ENCODE results near the gene CTAGE4. TPM values are rescaled to one million over a fixed set of nuclear protein-coding genes. Genes with fewer than 3 reads are reported as not detected.
"Not testable (repeated sequence)": the region's sequence is repeated elsewhere in the genome, so short reads cannot be mapped to it uniquely, and the experiment has no call there.

CTAGE4 gene
- total RNA-seq, 2 experiments from 2014 or later = 1.4 to 1.8 TPM

DNA sequence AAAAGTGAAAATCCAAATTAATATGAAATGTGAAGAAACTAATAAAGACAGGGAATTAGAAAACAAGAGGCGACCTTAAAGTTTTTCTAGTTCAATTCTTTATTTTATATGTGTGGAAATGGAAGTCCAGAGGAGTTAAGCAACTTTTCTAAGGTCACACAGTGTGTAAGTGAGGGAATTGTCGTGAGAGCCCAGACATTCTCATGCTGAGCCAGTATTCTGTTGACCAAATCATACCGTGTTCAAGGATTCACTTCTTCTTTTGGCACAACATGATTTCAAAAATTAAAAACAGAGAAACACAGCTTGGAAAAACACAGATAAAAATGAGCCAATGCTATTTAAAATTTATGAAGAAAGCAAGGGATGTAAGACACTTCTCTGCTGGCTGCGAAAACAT lies 43.6 kb downstream of the CTAGE4 start:
- H3K27ac Mint-ChIP-seq, CTCF ChIA-PET: not testable (repeated sequence)

DNA sequence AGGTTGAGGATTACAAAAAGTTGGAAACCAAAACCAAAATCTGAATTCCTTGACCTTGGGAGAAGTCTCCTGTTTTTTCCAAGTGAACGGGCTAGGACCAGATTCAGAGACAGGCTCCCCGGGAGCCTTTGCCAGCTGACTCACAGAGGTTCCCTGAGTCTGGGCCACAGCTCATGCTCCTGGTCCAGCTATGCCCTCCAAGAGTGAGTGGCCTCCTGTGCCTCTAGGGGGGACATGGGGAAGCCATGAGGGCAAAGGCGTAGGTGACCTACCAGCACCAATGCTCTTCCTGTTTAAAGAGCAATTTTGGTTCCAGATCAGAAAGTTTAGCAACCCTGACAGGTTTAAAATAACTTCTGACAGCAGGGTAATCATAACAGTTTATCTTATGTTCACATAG lies 45.5 kb downstream of the CTAGE4 start:
- DNase-seq; H3K9me3 Mint-ChIP-seq; H3K36me3 Mint-ChIP-seq (ENCODE audit: low read depth); H3K4me3 Mint-ChIP-seq; POLR2A ChIA-PET; CTCF ChIA-PET; H3K27me3 Mint-ChIP-seq; H3K4me1 Mint-ChIP-seq; H3K27ac Mint-ChIP-seq: not testable (repeated sequence)

More for the DNA sequence above, 43.6 kb downstream of the CTAGE4 start:
- H3K27me3 Mint-ChIP-seq; H3K9me3 Mint-ChIP-seq; POLR2A ChIA-PET; H3K4me3 Mint-ChIP-seq; DNase-seq; H3K4me1 Mint-ChIP-seq; H3K36me3 Mint-ChIP-seq (ENCODE audit: low read depth): not testable (repeated sequence)

DNA sequence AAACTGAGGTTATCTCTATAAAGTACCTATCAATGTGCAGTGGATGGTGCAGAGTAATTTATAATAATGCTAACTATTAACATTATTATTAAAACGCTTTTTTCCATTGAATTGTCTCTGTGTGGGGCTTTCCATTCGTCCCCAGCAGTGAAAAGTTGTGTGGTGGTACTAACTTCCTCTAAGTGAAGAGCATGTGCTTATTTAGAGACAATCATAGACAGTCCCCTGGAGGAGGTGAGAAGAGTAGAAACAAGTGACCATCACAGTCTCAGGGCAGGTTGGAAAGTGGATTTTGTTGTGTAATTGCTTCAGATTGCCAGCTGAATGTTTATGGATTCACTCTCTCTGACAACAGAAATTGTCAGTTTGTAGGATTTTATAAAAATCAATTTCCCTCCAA lies 47.8 kb downstream of the CTAGE4 start:
- POLR2A ChIA-PET; H3K9me3 Mint-ChIP-seq; H3K36me3 Mint-ChIP-seq (ENCODE audit: low read depth); H3K4me1 Mint-ChIP-seq; H3K4me3 Mint-ChIP-seq; CTCF ChIA-PET; H3K27ac Mint-ChIP-seq; H3K27me3 Mint-ChIP-seq; DNase-seq: not testable (repeated sequence)

DNA sequence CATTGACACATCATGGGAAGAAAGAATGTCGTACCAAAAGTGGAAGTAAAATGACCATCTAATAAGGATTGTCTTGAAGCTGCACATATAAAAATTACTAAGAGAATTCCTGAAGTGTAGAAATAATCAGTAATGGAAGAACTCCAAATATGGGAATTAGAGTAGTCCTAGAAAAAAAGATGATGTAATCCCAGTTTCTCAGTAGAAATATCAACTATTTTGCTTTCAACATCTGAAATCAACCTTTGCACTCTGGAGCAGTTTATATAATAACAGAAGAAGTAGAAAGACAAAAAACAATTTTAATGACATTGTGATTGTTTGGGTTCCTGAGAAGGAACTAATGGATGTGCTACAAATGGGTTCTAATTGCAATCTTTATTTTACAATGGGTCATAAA lies 49.8 kb downstream of the CTAGE4 start:
- H3K27ac Mint-ChIP-seq; H3K9me3 Mint-ChIP-seq; H3K36me3 Mint-ChIP-seq (ENCODE audit: low read depth); H3K4me3 Mint-ChIP-seq; CTCF ChIA-PET; POLR2A ChIA-PET; H3K27me3 Mint-ChIP-seq; DNase-seq; H3K4me1 Mint-ChIP-seq: not testable (repeated sequence)

Other genes with a start within 250 kb of the CTAGE4 start
- not detected for gene OR2F2, start 248.2 kb upstream of the CTAGE4 start, total RNA-seq
- gene OR2F1, start 228.6 kb upstream of the CTAGE4 start, total RNA-seq = not detected
- not detected for gene OR6B1, start 183.1 kb upstream of the CTAGE4 start, total RNA-seq
- not detected for gene OR2A5, start 134.5 kb upstream of the CTAGE4 start, total RNA-seq
- not detected for gene OR2A25, start 113.7 kb upstream of the CTAGE4 start, total RNA-seq
- not detected for gene OR2A12, start 97.2 kb upstream of the CTAGE4 start, total RNA-seq
- not detected for gene OR2A2, start 73.9 kb upstream of the CTAGE4 start, total RNA-seq
- gene OR2A14, start 60.3 kb upstream of the CTAGE4 start, total RNA-seq = not detected
- 1 to 10 TPM; 4.2 TPM for gene ARHGEF35, start 12.4 kb downstream of the CTAGE4 start, total RNA-seq
- gene OR2A42, start 56.1 kb downstream of the CTAGE4 start, total RNA-seq = under 1 TPM in 1 of 2 experiments, not detected in 1; 0.04 TPM
- 1 to 10 TPM; 3.5 to 4.8 TPM for gene OR2A7, start 81.3 kb downstream of the CTAGE4 start, total RNA-seq
- 1 to 10 TPM in 1 of 2 experiments, under 1 TPM in 1; 0.97 to 1.6 TPM for gene CTAGE8, start 85.8 kb downstream of the CTAGE4 start, total RNA-seq
- under 1 TPM; 0.06 to 0.17 TPM for gene OR2A1, start 129.0 kb downstream of the CTAGE4 start, total RNA-seq
- 10 to 100 TPM; 11.0 to 13.1 TPM for gene ARHGEF5, start 171.9 kb downstream of the CTAGE4 start, total RNA-seq
- gene NOBOX, start 220.2 kb downstream of the CTAGE4 start, total RNA-seq = not detected

All from activated CD4-positive, alpha-beta T cell treated with anti-CD3 and anti-CD28 coated beads, Interleukin-2, amount 10 ng/mL, durations not matched to agents 7 days and 5 days (primary cell).